SK-N-SH treated with all-trans-retinoic acid at 6 μM for 48 hours (cell line): ENCODE results near the gene SLC2A11.
"Not testable (repeated sequence)": the region's sequence is repeated elsewhere in the genome, so short reads cannot be mapped to it uniquely, and the experiment has no call there.

Source experiments
- TOX ChIP-seq: fragments of 250-450 bp; sonication (Bioruptor Pico); IDR thresholded peaks from 2 replicates; pipeline ENCODE4 v1.8.0; 2021; ENCODE audit warnings: mild to moderate bottlenecking, moderate library complexity, borderline replicate concordance
- ZFP30 ChIP-seq: fragments of 450-650 bp; formaldehyde crosslinking; IDR thresholded peaks from 2 replicates; pipeline ENCODE4 v1.5.0; 2022; ENCODE audit warnings: mild to moderate bottlenecking, moderate library complexity

DNA sequence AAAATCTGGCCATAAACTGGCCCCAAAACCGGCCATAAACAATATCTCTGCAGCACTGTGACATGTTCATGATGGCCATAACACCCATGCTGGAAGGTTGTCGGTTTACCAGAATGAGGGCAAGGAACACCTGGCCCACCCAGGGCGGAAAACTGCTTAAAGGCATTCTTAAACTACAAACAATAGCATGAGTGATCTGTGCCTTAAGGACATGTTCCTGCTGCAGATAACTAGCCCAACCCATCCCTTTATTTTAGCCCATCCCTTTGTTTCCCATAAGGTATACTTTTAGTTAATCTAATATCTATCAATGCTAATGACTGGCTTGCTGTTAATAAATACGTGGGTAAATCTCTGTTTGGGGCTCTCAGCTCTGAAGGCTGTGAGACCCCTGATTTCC, 42.6 kb downstream of the SLC2A11 start:
- not testable (repeated sequence) for TF ChIP-seq ZFP30, TOX (CRISPR knock-in tag)
